GM23338 (cell line): Measurements from ENCODE around the gene ANKZF1. TPM values are rescaled to one million over a fixed set of nuclear protein-coding genes. Genes with fewer than 3 reads are reported as not detected.

Source experiments
- ATAC-seq: fragments of 200-7000 bp; cut with Tn5 transposase; 3 replicates; pipeline ENCODE4 v1.9.1; 2020
- DNase-seq: peaks from one replicate; pipeline ENCODE4 v3.0.0-alpha.2; 2015; ENCODE audit warnings: low spot score
- H2AFZ ChIP-seq: fragments of 200-600 bp; sonication (generic); 2 replicates; pipeline ENCODE4 v1.8.0; 2016; ENCODE audit warnings: antibody characterized with exemption, mild to moderate bottlenecking, moderate library complexity
- H3F3A ChIP-seq: fragments of 200-600 bp; sonication (generic); replicated peaks from 2 replicates; pipeline ENCODE4 v1.8.0; 2017; ENCODE audit warnings: antibody characterized with exemption, mixed run types, low read depth
- H3K27ac ChIP-seq: fragments of 200-600 bp; sonication (generic); 2 replicates; pipeline ENCODE4 v1.6.1; 2016; ENCODE audit warnings: low read depth
- H3K27me3 ChIP-seq: fragments of 200-600 bp; sonication (generic); 2 replicates; pipeline ENCODE4 v1.8.0; 2016; ENCODE audit warnings: mild to moderate bottlenecking, mixed run types, moderate library complexity; ENCODE audit not compliant: insufficient read depth
- H3K36me3 ChIP-seq: fragments of 200-600 bp; sonication (generic); 2 replicates; pipeline ENCODE4 v1.8.0; 2016; ENCODE audit warnings: mild to moderate bottlenecking; ENCODE audit not compliant: insufficient read depth
- H3K4me1 ChIP-seq: fragments of 200-600 bp; sonication (generic); 2 replicates; pipeline ENCODE4 v1.8.0; 2016; ENCODE audit warnings: mild to moderate bottlenecking, moderate library complexity; ENCODE audit not compliant: insufficient read depth
- H3K4me2 ChIP-seq: fragments of 200-600 bp; sonication (generic); 2 replicates; pipeline ENCODE4 v1.7.1; 2017; ENCODE audit warnings: mixed run types
- H3K4me3 ChIP-seq: fragments of 200-600 bp; sonication (generic); 2 replicates; pipeline ENCODE4 v1.6.1; 2016; ENCODE audit warnings: mixed run types
- H3K79me2 ChIP-seq: fragments of 200-600 bp; sonication (generic); replicated peaks from 2 replicates; pipeline ENCODE4 v1.8.0; 2017; ENCODE audit warnings: mild to moderate bottlenecking; ENCODE audit not compliant: insufficient read depth
- H3K9me2 ChIP-seq: fragments of 200-600 bp; sonication (generic); 2 replicates; pipeline ENCODE4 v1.8.0; 2017; ENCODE audit not compliant: insufficient read depth
- H4K20me1 ChIP-seq: fragments of 200-600 bp; sonication (generic); replicated peaks from 2 replicates; pipeline ENCODE4 v1.8.0; 2017; ENCODE audit warnings: mild to moderate bottlenecking; ENCODE audit not compliant: insufficient read depth
- H3K27ac Mint-ChIP-seq: 2 replicates; pipeline ENCODE4 v1.8.0; 2020; ENCODE audit warnings: inconsistent platforms, mild to moderate bottlenecking, moderate library complexity, mixed read lengths
- H3K27me3 Mint-ChIP-seq: 3 replicates; pipeline ENCODE4 v1.8.0; 2022; ENCODE audit warnings: low read depth, mild to moderate bottlenecking, moderate library complexity, mixed read lengths, inconsistent platforms; ENCODE audit not compliant: insufficient read depth, poor library complexity
- H3K36me3 Mint-ChIP-seq: 3 replicates; pipeline ENCODE4 v1.8.0; 2021; ENCODE audit warnings: low read depth, mild to moderate bottlenecking, inconsistent platforms, moderate library complexity, mixed read lengths
- H3K4me1 Mint-ChIP-seq: 3 replicates; pipeline ENCODE4 v1.8.0; 2020; ENCODE audit warnings: mild to moderate bottlenecking, inconsistent platforms, mixed read lengths
- H3K4me3 Mint-ChIP-seq: 3 replicates; pipeline ENCODE4 v1.8.0; 2021; ENCODE audit warnings: moderate library complexity, mild to moderate bottlenecking, inconsistent platforms, mixed read lengths
- H3K9me3 Mint-ChIP-seq: 3 replicates; pipeline ENCODE4 v1.8.0; 2020; ENCODE audit warnings: moderate library complexity, mild to moderate bottlenecking, inconsistent platforms, mixed read lengths
- CREB1 ChIP-seq: fragments of 250-450 bp; sonication (Bioruptor Pico); IDR thresholded peaks from 2 replicates; pipeline ENCODE4 v1.5.0; 2020; ENCODE audit warnings: low read depth, mild to moderate bottlenecking, moderate library complexity
- EZH2 ChIP-seq: fragments of 200-600 bp; sonication (generic); IDR thresholded peaks from one replicate; pipeline ENCODE4 v1.8.0; 2017; ENCODE audit warnings: antibody characterized with exemption, mild to moderate bottlenecking, low read depth; ENCODE audit not compliant: unreplicated experiment
- EZH2phosphoT487 ChIP-seq: fragments of 200-600 bp; sonication (generic); IDR thresholded peaks from one replicate; pipeline ENCODE4 v1.8.1; 2018; ENCODE audit warnings: antibody characterized with exemption; ENCODE audit not compliant: unreplicated experiment
- JUNB ChIP-seq: IDR thresholded peaks from one replicate; pipeline ENCODE4 v1.6.1; 2016; ENCODE audit warnings: antibody characterized with exemption; ENCODE audit not compliant: unreplicated experiment
- NANOG ChIP-seq: IDR thresholded peaks from 2 replicates; pipeline ENCODE4 v1.6.1; 2016; ENCODE audit warnings: antibody characterized with exemption, borderline replicate concordance
- POLR2AphosphoS5 ChIP-seq: IDR thresholded peaks from 2 replicates; pipeline ENCODE4 v1.6.1; 2016; ENCODE audit warnings: antibody characterized with exemption, low read depth
- STAT1 ChIP-seq: IDR thresholded peaks from one replicate; pipeline ENCODE4 v1.6.1; 2016; ENCODE audit warnings: antibody characterized with exemption; ENCODE audit not compliant: unreplicated experiment
- ZNF114 ChIP-seq: fragments of 250-450 bp; sonication (Bioruptor Pico); IDR thresholded peaks from 2 replicates; pipeline ENCODE4 v1.5.0; 2020; ENCODE audit warnings: mild to moderate bottlenecking, moderate library complexity
- ZNF331 ChIP-seq: fragments of 250-450 bp; sonication (Bioruptor Pico); IDR thresholded peaks from 2 replicates; pipeline ENCODE4 v1.5.0; 2020; ENCODE audit warnings: low read depth, mild to moderate bottlenecking, moderate library complexity
- polyA plus RNA-seq: library from polyadenylated mRNA; unstranded; fragments of >200 nt; fragmentation: Nextera tagmentation; extraction: Ambion mirVana; gene quantifications from 2 replicates; pipeline ENCODE4 v1.2.1, GENCODE V29; 2016
- total RNA-seq: library from RNA; depleted of rRNA; stranded (reverse); fragments of >200 nt; shearing (Covaris generic); gene quantifications from 2 replicates; pipeline ENCODE4 v1.2.3, GENCODE V29; 2014
- TF ChIP-seq, protein P1 (sequence below): IDR thresholded peaks from one replicate; pipeline ENCODE4 v1.6.1; 2018; ENCODE audit warnings: antibody characterized with exemption; ENCODE audit not compliant: unreplicated experiment
- TF ChIP-seq, protein P2 (sequence below): IDR thresholded peaks from 2 replicates; pipeline ENCODE4 v1.6.1; 2016; ENCODE audit warnings: antibody characterized with exemption
- TF ChIP-seq, protein P3 (sequence below), 2 experiments: fragments of 200-600 bp in 1 of 2; sonication (generic) in 1 of 2; conservative IDR thresholded peaks; 2 replicates each; pipeline versions ENCODE4 v1.5.1 to v1.6.1; 2016 to 2017; ENCODE audit warnings: antibody characterized with exemption in 2 of 2, low read depth in 2 of 2, mild to moderate bottlenecking in 2 of 2, moderate library complexity in 1 of 2

ANKZF1 gene
- total and polyA plus RNA-seq, 2 experiments from 2014 or later = 29.9 to 61.9 TPM

DNA sequence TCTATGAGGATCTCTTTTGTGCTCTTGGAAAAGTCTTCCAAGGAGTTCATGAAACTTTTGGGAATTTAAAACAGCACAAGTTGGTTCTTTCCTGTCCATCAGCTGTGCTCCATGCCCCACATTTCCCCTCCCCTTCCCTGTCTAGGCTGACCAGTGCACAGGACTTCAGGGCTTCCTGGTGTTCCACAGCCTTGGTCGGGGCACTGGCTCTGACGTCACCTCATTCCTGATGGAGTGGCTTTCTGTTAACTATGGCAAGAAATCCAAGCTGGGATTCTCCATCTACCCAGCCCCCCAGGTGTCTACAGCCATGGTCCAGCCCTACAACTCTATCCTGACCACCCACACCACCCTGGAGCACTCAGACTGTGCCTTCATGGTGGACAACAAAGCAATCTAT lies 41.4 kb downstream of the ANKZF1 start:
- Histone ChIP-seq H3K36me3 (no peaks in the 10 kb centered on the region), H3F3A (no peaks in the 10 kb centered on the region), H3K9me2 (no peaks in the 10 kb centered on the region), H3K27ac (no peak overlapping the region), H3K4me2 (no peak overlapping the region), H4K20me1 (no peaks in the 10 kb centered on the region), H3K27me3 (no peaks in the 10 kb centered on the region), H3K79me2 (no peaks in the 10 kb centered on the region), H3K4me3 (no peak overlapping the region), H2AFZ (no peak overlapping the region), H3K4me1 (peaks cover 12% of the 10 kb centered on the region; the same call in 1 of the 2 replicates)
- no peak for ATAC-seq
- TF ChIP-seq, protein P1, sequence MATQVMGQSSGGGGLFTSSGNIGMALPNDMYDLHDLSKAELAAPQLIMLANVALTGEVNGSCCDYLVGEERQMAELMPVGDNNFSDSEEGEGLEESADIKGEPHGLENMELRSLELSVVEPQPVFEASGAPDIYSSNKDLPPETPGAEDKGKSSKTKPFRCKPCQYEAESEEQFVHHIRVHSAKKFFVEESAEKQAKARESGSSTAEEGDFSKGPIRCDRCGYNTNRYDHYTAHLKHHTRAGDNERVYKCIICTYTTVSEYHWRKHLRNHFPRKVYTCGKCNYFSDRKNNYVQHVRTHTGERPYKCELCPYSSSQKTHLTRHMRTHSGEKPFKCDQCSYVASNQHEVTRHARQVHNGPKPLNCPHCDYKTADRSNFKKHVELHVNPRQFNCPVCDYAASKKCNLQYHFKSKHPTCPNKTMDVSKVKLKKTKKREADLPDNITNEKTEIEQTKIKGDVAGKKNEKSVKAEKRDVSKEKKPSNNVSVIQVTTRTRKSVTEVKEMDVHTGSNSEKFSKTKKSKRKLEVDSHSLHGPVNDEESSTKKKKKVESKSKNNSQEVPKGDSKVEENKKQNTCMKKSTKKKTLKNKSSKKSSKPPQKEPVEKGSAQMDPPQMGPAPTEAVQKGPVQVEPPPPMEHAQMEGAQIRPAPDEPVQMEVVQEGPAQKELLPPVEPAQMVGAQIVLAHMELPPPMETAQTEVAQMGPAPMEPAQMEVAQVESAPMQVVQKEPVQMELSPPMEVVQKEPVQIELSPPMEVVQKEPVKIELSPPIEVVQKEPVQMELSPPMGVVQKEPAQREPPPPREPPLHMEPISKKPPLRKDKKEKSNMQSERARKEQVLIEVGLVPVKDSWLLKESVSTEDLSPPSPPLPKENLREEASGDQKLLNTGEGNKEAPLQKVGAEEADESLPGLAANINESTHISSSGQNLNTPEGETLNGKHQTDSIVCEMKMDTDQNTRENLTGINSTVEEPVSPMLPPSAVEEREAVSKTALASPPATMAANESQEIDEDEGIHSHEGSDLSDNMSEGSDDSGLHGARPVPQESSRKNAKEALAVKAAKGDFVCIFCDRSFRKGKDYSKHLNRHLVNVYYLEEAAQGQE = no peak
- no peak for TF ChIP-seq EZH2phosphoT487
- TF ChIP-seq STAT1 = no peak
- TF ChIP-seq, protein P2, sequence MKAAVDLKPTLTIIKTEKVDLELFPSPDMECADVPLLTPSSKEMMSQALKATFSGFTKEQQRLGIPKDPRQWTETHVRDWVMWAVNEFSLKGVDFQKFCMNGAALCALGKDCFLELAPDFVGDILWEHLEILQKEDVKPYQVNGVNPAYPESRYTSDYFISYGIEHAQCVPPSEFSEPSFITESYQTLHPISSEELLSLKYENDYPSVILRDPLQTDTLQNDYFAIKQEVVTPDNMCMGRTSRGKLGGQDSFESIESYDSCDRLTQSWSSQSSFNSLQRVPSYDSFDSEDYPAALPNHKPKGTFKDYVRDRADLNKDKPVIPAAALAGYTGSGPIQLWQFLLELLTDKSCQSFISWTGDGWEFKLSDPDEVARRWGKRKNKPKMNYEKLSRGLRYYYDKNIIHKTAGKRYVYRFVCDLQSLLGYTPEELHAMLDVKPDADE = no peak
- no peaks in the 10 kb centered on the region for H3K36me3 Mint-ChIP-seq
- peaks cover 19% of the 10 kb centered on the region for H3K27me3 Mint-ChIP-seq
- peaks cover 13% of the 10 kb centered on the region for H3K4me1 Mint-ChIP-seq
- no peak overlapping the region for H3K27ac Mint-ChIP-seq
- no peak for DNase-seq
- H3K4me3 Mint-ChIP-seq = no peak overlapping the region
- no peaks in the 10 kb centered on the region for H3K9me3 Mint-ChIP-seq

DNA sequence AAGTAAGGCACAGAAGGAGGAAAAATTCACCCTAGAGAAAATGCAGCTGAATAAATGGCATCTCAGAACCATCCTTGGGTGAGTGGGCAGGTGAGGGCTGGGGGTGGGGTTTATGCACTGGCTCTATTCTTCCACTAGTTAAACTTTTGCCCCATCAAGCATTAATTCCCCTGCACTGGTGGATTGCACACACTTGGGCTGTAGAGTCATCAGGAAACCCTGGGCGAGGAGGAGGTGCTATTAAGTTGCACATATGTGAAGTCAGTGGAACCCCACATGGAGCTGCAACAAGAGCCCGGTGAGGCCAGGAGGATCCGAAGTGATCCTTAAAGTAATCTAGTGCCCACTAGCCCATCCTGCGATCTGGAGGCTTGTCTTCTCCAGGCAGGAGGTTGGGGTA lies 42.8 kb downstream of the ANKZF1 start:
- Histone ChIP-seq H3K4me1 (peaks cover 17% of the 10 kb centered on the region), H2AFZ (no peak overlapping the region), H3K4me2 (no peak overlapping the region), H3F3A (no peaks in the 10 kb centered on the region), H3K36me3 (no peaks in the 10 kb centered on the region), H3K27me3 (no peaks in the 10 kb centered on the region), H3K27ac (no peak overlapping the region), H4K20me1 (no peaks in the 10 kb centered on the region), H3K79me2 (no peaks in the 10 kb centered on the region), H3K9me2 (no peaks in the 10 kb centered on the region), H3K4me3 (no peak overlapping the region)
- Mint-ChIP-seq H3K9me3 (no peaks in the 10 kb centered on the region), H3K36me3 (no peaks in the 10 kb centered on the region), H3K27me3 (peaks cover 19% of the 10 kb centered on the region), H3K4me3 (no peak overlapping the region), H3K4me1 (peaks cover 18% of the 10 kb centered on the region), H3K27ac (no peak overlapping the region)
- ATAC-seq = no peak
- DNase-seq = no peak
- TF ChIP-seq CREB1 (CRISPR knock-in tag) = no peak
- no peak for TF ChIP-seq ZNF114
- TF ChIP-seq, protein P3, sequence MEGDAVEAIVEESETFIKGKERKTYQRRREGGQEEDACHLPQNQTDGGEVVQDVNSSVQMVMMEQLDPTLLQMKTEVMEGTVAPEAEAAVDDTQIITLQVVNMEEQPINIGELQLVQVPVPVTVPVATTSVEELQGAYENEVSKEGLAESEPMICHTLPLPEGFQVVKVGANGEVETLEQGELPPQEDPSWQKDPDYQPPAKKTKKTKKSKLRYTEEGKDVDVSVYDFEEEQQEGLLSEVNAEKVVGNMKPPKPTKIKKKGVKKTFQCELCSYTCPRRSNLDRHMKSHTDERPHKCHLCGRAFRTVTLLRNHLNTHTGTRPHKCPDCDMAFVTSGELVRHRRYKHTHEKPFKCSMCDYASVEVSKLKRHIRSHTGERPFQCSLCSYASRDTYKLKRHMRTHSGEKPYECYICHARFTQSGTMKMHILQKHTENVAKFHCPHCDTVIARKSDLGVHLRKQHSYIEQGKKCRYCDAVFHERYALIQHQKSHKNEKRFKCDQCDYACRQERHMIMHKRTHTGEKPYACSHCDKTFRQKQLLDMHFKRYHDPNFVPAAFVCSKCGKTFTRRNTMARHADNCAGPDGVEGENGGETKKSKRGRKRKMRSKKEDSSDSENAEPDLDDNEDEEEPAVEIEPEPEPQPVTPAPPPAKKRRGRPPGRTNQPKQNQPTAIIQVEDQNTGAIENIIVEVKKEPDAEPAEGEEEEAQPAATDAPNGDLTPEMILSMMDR (conservative IDR thresholded peaks at IDR 0.05; ENCODE audit: low read depth in 2 of 2) = no peak
- no peak for TF ChIP-seq ZNF331 (CRISPR knock-in tag)
- TF ChIP-seq NANOG = no peak
- TF ChIP-seq POLR2AphosphoS5 = no peak
- TF ChIP-seq JUNB = no peak
- no peak for TF ChIP-seq STAT1
- TF ChIP-seq, protein P1 = no peak
- no peak for TF ChIP-seq EZH2
